Gastrocnemius medialis (tissue), 4 donors: Measurements from ENCODE around the gene TANC1.

Experiments
- POLR2A ChIP-seq, 2 donors: fragments of 450-650 bp; IDR thresholded peaks; one replicate each; pipeline ENCODE4 v1.6.1; 2017; ENCODE audit warnings: antibody characterized with exemption in 2 of 2, mild to moderate bottlenecking in 2 of 2, moderate library complexity in 2 of 2
- TF ChIP-seq, protein P1 (sequence below), 5 experiments: fragments of 450-650 bp in 3 of 5; fragments of 200-600 bp in 2 of 5; sonication (generic) in 2 of 5; IDR thresholded peaks in 4 of 5; conservative IDR thresholded peaks in 1 of 5; 1 replicate in 4 of 5; 2 replicates in 1 of 5; pipeline ENCODE4 v1.5.1; 2016 to 2019; ENCODE audit warnings: antibody characterized with exemption in 5 of 5, mild to moderate bottlenecking in 3 of 5, moderate library complexity in 3 of 5

DNA sequence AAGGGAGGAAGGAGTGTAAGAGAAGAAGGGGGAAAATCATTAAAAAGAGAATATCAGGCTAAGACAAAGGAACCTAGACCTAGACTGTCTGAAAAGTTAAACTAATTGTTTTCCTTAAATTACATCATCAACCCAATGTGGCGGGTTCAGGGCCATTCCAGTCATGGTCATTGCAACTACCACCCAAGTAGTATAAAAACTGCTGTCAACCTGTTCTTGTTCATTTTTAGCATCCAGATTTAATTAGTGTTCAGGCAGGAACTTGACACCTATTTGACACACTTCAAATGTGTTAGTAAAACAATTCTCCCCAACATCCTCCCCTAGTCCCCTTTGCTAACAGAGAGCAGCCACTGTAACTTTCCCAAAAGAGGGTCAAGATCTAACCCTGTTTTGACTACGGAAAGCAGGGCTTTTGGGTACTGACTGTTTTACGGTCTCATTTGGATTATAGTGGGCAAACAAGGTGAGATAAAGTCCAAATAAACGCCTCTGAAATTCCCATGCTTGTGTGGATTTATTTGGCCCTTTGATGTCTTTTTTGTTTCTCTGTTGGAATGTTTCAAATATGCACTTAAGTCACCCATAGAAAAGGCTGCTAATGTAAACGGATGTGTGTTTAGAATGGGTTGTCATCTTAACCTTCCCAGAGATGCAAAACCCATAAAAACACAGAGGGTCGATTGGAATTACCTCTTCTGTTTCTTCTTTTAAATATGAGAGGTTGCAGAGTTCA is 19.3 kb upstream of the TANC1 start:
- TF ChIP-seq, protein P1, sequence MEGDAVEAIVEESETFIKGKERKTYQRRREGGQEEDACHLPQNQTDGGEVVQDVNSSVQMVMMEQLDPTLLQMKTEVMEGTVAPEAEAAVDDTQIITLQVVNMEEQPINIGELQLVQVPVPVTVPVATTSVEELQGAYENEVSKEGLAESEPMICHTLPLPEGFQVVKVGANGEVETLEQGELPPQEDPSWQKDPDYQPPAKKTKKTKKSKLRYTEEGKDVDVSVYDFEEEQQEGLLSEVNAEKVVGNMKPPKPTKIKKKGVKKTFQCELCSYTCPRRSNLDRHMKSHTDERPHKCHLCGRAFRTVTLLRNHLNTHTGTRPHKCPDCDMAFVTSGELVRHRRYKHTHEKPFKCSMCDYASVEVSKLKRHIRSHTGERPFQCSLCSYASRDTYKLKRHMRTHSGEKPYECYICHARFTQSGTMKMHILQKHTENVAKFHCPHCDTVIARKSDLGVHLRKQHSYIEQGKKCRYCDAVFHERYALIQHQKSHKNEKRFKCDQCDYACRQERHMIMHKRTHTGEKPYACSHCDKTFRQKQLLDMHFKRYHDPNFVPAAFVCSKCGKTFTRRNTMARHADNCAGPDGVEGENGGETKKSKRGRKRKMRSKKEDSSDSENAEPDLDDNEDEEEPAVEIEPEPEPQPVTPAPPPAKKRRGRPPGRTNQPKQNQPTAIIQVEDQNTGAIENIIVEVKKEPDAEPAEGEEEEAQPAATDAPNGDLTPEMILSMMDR (IDR thresholded peaks at IDR 0.05 in 4 of 5, conservative IDR thresholded peaks at IDR 0.05 in 1 of 5), result no peak
- no peak for TF ChIP-seq POLR2A (IDR thresholded peaks at IDR 0.05)
